ENCODE measurements around the gene OIP5.

- TF ChIP-seq POLR2A (IDR thresholded peaks at IDR 0.05) (peak in 3 of 4 donors; percentile 70 to 95 (median 81)), CTCF (IDR thresholded peaks at IDR 0.05) (no peak)
These were observed 48.6 kb downstream of the OIP5 start for GRCh38 chr15:41283653-41284426.
